Lower leg skin (tissue), 4 donors: ENCODE measurements around the gene SRRM3. TPM values are rescaled to one million over a fixed set of nuclear protein-coding genes. Genes with fewer than 3 reads are reported as not detected.

Source experiments
- DNase-seq, 2 donors: peaks; one replicate each; pipeline ENCODE4 v3.0.0-alpha.2; 2019; ENCODE audit warnings: low spot score in 2 of 2
- H3K4me3 ChIP-seq: fragments of 200-600 bp; sonication (generic); 2 replicates; pipeline ENCODE4 v1.5.1; 2017; ENCODE audit warnings: mild to moderate bottlenecking, low read depth; ENCODE audit not compliant: poor library complexity, severe bottlenecking
- CTCF ChIP-seq, 3 donors: fragments of 450-650 bp; IDR thresholded peaks; one replicate each; pipeline ENCODE4 v1.5.1; 2016; ENCODE audit warnings: antibody characterized with exemption in 3 of 3, mild to moderate bottlenecking in 3 of 3, moderate library complexity in 2 of 3
- POLR2A ChIP-seq, 2 donors: fragments of 450-650 bp; IDR thresholded peaks; one replicate each; pipeline ENCODE4 v1.6.1; 2016 to 2017; ENCODE audit warnings: antibody characterized with exemption in 2 of 2, mild to moderate bottlenecking in 1 of 2, moderate library complexity in 1 of 2
- whole genome bisulfite sequencing, 2 donors: methylation state at CpG; one replicate each; pipeline ENCODE4 v1.1.5; 2018; 5-methylcytosine and 5-hydroxymethylcytosine counted together
- intact Hi-C: fragments of 100-400 bp; cut with DNase I; formaldehyde crosslinking; loops from one replicate; pipeline ENCODE4 v1.15.0; 2023; ENCODE audit warnings: low total_unique reads
- total RNA-seq, 4 donors: library from RNA; depleted of rRNA; stranded (reverse); fragments of >200 nt; gene quantifications; one replicate each; pipeline ENCODE4 v1.1.0, GENCODE V29; 2016

Gene SRRM3
- total RNA-seq, 4 donors from 2014 or later = 7.5 to 12.3 (median 9.4) TPM

- no peak for TF ChIP-seq POLR2A (IDR thresholded peaks at IDR 0.05)
- TF ChIP-seq CTCF (IDR thresholded peaks at IDR 0.05) = no peak
- WGBS, 2 donors = 42 to 44% methylated on average over 9 of the region's 9 CpGs
- H3K4me3 ChIP-seq = no peak overlapping the region
- intact Hi-C loops = no loop called here
- no peak for DNase-seq
Measured at GRCh38 chr7:76231583-76231982, 29.9 kb downstream of the SRRM3 start.

- intact Hi-C loops = no loop called here
- DNase-seq = no peak
- no peak overlapping the region for H3K4me3 ChIP-seq
- WGBS, 2 donors = 69 to 71% methylated on average over 10 of the region's 10 CpGs
- TF ChIP-seq POLR2A (IDR thresholded peaks at IDR 0.05) = no peak
- TF ChIP-seq CTCF (IDR thresholded peaks at IDR 0.05) = no peak
Measured at GRCh38 chr7:76232698-76233097, 31.0 kb downstream of the SRRM3 start.

- no peak for DNase-seq
- 72 to 74% methylated on average over 5 of the region's 5 CpGs for WGBS, 2 donors
- TF ChIP-seq CTCF (IDR thresholded peaks at IDR 0.05) = no peak
- TF ChIP-seq POLR2A (IDR thresholded peaks at IDR 0.05) = no peak
- H3K4me3 ChIP-seq = no peak overlapping the region
- intact Hi-C loops = no loop called here
Measured at GRCh38 chr7:76233538-76234281, 32.0 kb downstream of the SRRM3 start.

- H3K4me3 ChIP-seq = no peak overlapping the region
- WGBS, 2 donors = 60 to 67% methylated on average over 4 of the region's 4 CpGs
- TF ChIP-seq CTCF (IDR thresholded peaks at IDR 0.05) = no peak
- no peak for DNase-seq
- intact Hi-C loops = no loop called here
Measured at GRCh38 chr7:76234282-76234584, 32.5 kb downstream of the SRRM3 start.

- peak in 1 of 2 donors; percentile 24 for DNase-seq
- intact Hi-C loops = no loop called here
- no peak overlapping the region for H3K4me3 ChIP-seq
- TF ChIP-seq CTCF (IDR thresholded peaks at IDR 0.05) (no peak), POLR2A (IDR thresholded peaks at IDR 0.05) (no peak)
- WGBS, 2 donors = 4 to 6% methylated on average over 22 to 47 of the region's 48 CpGs
Measured at GRCh38 chr7:76234931-76235441, 33.3 kb downstream of the SRRM3 start.

- intact Hi-C loops = no loop called here
Measured at GRCh38 chr7:76236224-76236623, 34.5 kb downstream of the SRRM3 start.

More at GRCh38 chr7:76236224-76236623, 34.5 kb downstream of the SRRM3 start:
- TF ChIP-seq CTCF (IDR thresholded peaks at IDR 0.05) (no peak), POLR2A (IDR thresholded peaks at IDR 0.05) (no peak)
- 58 to 63% methylated on average over 7 to 8 of the region's 8 CpGs for WGBS, 2 donors
- DNase-seq = no peak
- no peak overlapping the region for H3K4me3 ChIP-seq
